RWPE1 (cell line): ENCODE data around the gene DPEP3.

ENCODE experiments used
- CTCF ChIA-PET: fragments of 350-600 bp; sonication (Branson Sonifier 250); formaldehyde crosslinking; extraction: SDS; loops from one replicate; lab custom pipeline; 2021; lab: Yijun Ruan, JAX
- POLR2A ChIA-PET: fragments of 400-600 bp; formaldehyde crosslinking; extraction: SDS; loops from one replicate; lab custom pipeline; 2020; ENCODE audit warnings: antibody characterized with exemption; ENCODE audit not compliant: low non-redundant PET; lab: Yijun Ruan, JAX
- DNase-seq: peaks from one replicate; pipeline ENCODE4 v3.0.0; 2012; ENCODE audit warnings: low spot score
- H3K27ac ChIP-seq: fragments of 450-650 bp; 2 replicates; pipeline ENCODE4 v1.5.1; 2017
- CTCF ChIP-seq: fragments of 450-650 bp; conservative IDR thresholded peaks from 2 replicates; pipeline ENCODE4 v1.5.1; 2017; ENCODE audit warnings: low read depth, mild to moderate bottlenecking

Gene DPEP3

GRCh38 chr16:67963662-67964321 is 16.5 kb downstream of the DPEP3 start:
- POLR2A ChIA-PET: no interaction called here
- DNase-seq: no peak
- peak overlapping the region; percentile 80 for H3K27ac ChIP-seq
- CTCF ChIA-PET: interaction anchor here (0.6 kb wide), 1 partner anchor 80 kb away, joined by 3 read pairs; no protein-coding TSS in a partner anchor
- no peak for TF ChIP-seq CTCF

GRCh38 chr16:67963292-67963661 is 17.0 kb downstream of the DPEP3 start:
- ChIA-PET CTCF (interaction anchor here (1.5 kb wide), 1 partner anchor 23 kb away, joined by 5 read pairs; no protein-coding TSS in a partner anchor), POLR2A (no interaction called here)
- no peak for DNase-seq
- H3K27ac ChIP-seq: peak overlapping the region; percentile 80
- no peak for TF ChIP-seq CTCF

GRCh38 chr16:67962135-67962534 is 18.2 kb downstream of the DPEP3 start:
- CTCF ChIA-PET: interaction anchor here (1.5 kb wide), 1 partner anchor 22 kb away, joined by 5 read pairs; no protein-coding TSS in a partner anchor
- POLR2A ChIA-PET: interaction anchor here (0.8 kb wide), 1 partner anchor 23 kb away, joined by 3 read pairs; no protein-coding TSS in a partner anchor
- no peak for DNase-seq
- no peak for TF ChIP-seq CTCF
- peak overlapping the region; percentile 80 for H3K27ac ChIP-seq

- H3K27ac ChIP-seq: peak overlapping the region; percentile 80
- ChIA-PET CTCF (interaction anchor here (1.2 kb wide), 1 partner anchor 79 kb away, joined by 6 read pairs; no protein-coding TSS in a partner anchor), POLR2A (no interaction called here)
- DNase-seq: peak; percentile 96
- TF ChIP-seq CTCF: no peak
Observed at GRCh38 chr16:67961551-67961957, 18.7 kb downstream of the DPEP3 start.

GRCh38 chr16:67959536-67960329 is 20.6 kb downstream of the DPEP3 start:
- peak overlapping the region; percentile 80 for H3K27ac ChIP-seq
- no peak for DNase-seq
- no peak for TF ChIP-seq CTCF
- ChIA-PET POLR2A (no interaction called here), CTCF (interaction anchor here (0.6 to 0.7 kb wide), 2 partner anchors 17 to 484 kb away, joined by 3 read pairs; no protein-coding TSS in a partner anchor)

- H3K27ac ChIP-seq: peak overlapping the region; percentile 80
- TF ChIP-seq CTCF: no peak
- ChIA-PET CTCF (interaction anchor here (0.6 kb wide), 1 partner anchor 107 kb away, joined by 4 read pairs; no protein-coding TSS in a partner anchor), POLR2A (no interaction called here)
- DNase-seq: no peak
Observed at GRCh38 chr16:67957622-67958021, 22.7 kb downstream of the DPEP3 start.
